MM.1S (cell line): ENCODE results near the gene DIP2B.

ENCODE experiments used
- EZH2 ChIP-seq: fragments of 300-600 bp; sonication (generic); optimal IDR thresholded peaks from 2 replicates; pipeline ENCODE3; 2017; ENCODE audit warnings: low read depth, mild to moderate bottlenecking, antibody characterized with exemption, low read length, mixed read lengths
- EZH2phosphoT487 ChIP-seq: fragments of 300-600 bp; sonication (generic); IDR thresholded peaks from 2 replicates; pipeline ENCODE4 v1.6.1; 2018; ENCODE audit warnings: antibody characterized with exemption, low read length
- TF ChIP-seq, protein P1 (sequence below): fragments of 300-600 bp; sonication (generic); IDR thresholded peaks from 2 replicates; pipeline ENCODE4 v1.5.1; 2016; ENCODE audit warnings: antibody characterized with exemption, low read length, mixed read lengths

DNA sequence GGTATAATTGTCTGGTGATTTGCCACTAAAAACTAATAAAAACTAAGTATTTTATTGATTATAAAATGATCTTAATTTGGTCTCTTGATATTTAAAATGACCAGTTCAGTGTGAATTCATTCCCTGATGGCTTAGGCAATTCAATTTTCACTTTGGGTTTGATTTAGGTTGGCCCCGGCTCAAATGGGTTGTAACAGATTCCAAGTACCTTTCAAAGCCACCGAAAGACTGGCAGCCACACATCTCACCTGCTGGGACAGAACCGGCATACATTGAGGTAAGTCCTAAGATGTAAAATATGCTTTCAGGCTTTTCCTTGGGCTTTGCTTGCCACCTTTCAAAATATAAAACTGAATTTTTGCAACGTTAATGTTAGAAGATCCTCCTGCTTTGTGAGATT lies 181.6 kb downstream of the DIP2B start:
- TF ChIP-seq, protein P1, sequence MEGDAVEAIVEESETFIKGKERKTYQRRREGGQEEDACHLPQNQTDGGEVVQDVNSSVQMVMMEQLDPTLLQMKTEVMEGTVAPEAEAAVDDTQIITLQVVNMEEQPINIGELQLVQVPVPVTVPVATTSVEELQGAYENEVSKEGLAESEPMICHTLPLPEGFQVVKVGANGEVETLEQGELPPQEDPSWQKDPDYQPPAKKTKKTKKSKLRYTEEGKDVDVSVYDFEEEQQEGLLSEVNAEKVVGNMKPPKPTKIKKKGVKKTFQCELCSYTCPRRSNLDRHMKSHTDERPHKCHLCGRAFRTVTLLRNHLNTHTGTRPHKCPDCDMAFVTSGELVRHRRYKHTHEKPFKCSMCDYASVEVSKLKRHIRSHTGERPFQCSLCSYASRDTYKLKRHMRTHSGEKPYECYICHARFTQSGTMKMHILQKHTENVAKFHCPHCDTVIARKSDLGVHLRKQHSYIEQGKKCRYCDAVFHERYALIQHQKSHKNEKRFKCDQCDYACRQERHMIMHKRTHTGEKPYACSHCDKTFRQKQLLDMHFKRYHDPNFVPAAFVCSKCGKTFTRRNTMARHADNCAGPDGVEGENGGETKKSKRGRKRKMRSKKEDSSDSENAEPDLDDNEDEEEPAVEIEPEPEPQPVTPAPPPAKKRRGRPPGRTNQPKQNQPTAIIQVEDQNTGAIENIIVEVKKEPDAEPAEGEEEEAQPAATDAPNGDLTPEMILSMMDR = no peak
- no peak for TF ChIP-seq EZH2
- no peak for TF ChIP-seq EZH2phosphoT487
